Caco-2 (cell line): ENCODE data around the gene PRKCSH. TPM values are rescaled to one million over a fixed set of nuclear protein-coding genes. Genes with fewer than 3 reads are reported as not detected.
"Not testable (repeated sequence)": the region's sequence is repeated elsewhere in the genome, so short reads cannot be mapped to it uniquely, and the experiment has no call there.

ENCODE experiments used
- BruUV-seq: library from RNA; stranded (reverse); fragments of 400-500 nt; replicated peaks from 2 replicates; lab custom pipeline; 2021; lab: Mats Ljungman, UMichigan
- CTCF ChIA-PET: fragments of 300-600 bp; sonication (Branson Sonifier 250); formaldehyde crosslinking; loops from one replicate; lab custom pipeline; 2022; ENCODE audit warnings: antibody characterized with exemption; lab: Charles Lee
- POLR2A ChIA-PET: fragments of 300-600 bp; sonication (Branson Sonifier 250); formaldehyde crosslinking; loops from one replicate; lab custom pipeline; 2022; ENCODE audit warnings: antibody characterized with exemption; lab: Charles Lee
- DNase-seq, 2 experiments: peaks; one replicate each; pipeline versions ENCODE4 v3.0.0 to v3.0.0-alpha.2; 2020 to 2022
- H3K27me3 ChIP-seq: replicated peaks from 2 replicates; pipeline ENCODE4 v1.6.0; 2011; ENCODE audit warnings: low read length; ENCODE audit not compliant: control insufficient read depth, insufficient read depth
- H3K36me3 ChIP-seq: 2 replicates; pipeline ENCODE4 v1.5.1; 2011; ENCODE audit warnings: low read length; ENCODE audit not compliant: control insufficient read depth, insufficient read depth
- H3K4me1 ChIP-seq: fragments of 250-450 bp; sonication (Bioruptor Pico); 2 replicates; pipeline ENCODE4 v1.5.1; 2020; ENCODE audit warnings: mild to moderate bottlenecking
- H3K4me3 ChIP-seq: 2 replicates; pipeline ENCODE4 v1.5.1; 2011; ENCODE audit warnings: low read depth, mild to moderate bottlenecking, control low read depth, low read length
- H3K9me3 ChIP-seq: fragments of 250-450 bp; sonication (Bioruptor Pico); 2 replicates; pipeline ENCODE4 v1.5.1; 2020; ENCODE audit warnings: mild to moderate bottlenecking, moderate library complexity
- H3K27ac Mint-ChIP-seq: one replicate; pipeline ENCODE4 v1.8.0; 2022; ENCODE audit warnings: mixed read lengths; ENCODE audit not compliant: unreplicated experiment
- H3K27me3 Mint-ChIP-seq: one replicate; pipeline ENCODE4 v1.8.0; 2022; ENCODE audit warnings: mixed read lengths; ENCODE audit not compliant: insufficient read depth, unreplicated experiment
- H3K36me3 Mint-ChIP-seq: one replicate; pipeline ENCODE4 v1.8.0; 2022; ENCODE audit warnings: mild to moderate bottlenecking, mixed read lengths; ENCODE audit not compliant: insufficient read depth, unreplicated experiment
- H3K4me1 Mint-ChIP-seq: one replicate; pipeline ENCODE4 v1.8.0; 2022; ENCODE audit warnings: low read depth, mixed read lengths; ENCODE audit not compliant: unreplicated experiment
- H3K4me3 Mint-ChIP-seq: one replicate; pipeline ENCODE4 v1.8.0; 2022; ENCODE audit warnings: mild to moderate bottlenecking, moderate library complexity, mixed read lengths; ENCODE audit not compliant: unreplicated experiment
- H3K9me3 Mint-ChIP-seq: one replicate; pipeline ENCODE4 v1.8.0; 2022; ENCODE audit warnings: mixed read lengths; ENCODE audit not compliant: unreplicated experiment
- intact Hi-C: fragments of 100-400 bp; cut with micrococcal nuclease; formaldehyde crosslinking; loops from one replicate; pipeline ENCODE4 v1.10.0; 2022; ENCODE audit not compliant: unreplicated experiment
- total RNA-seq: library from RNA; stranded (reverse); gene quantifications from 2 replicates; pipeline ENCODE4 v1.2.3, GENCODE V29; 2022
- TF ChIP-seq, protein P1 (sequence below), 2 experiments: fragments of 200-600 bp in 1 of 2; IDR thresholded peaks; 1 replicate in 1 of 2; 2 replicates in 1 of 2; pipeline versions ENCODE4 v1.5.1 to v1.8.0; 2011 to 2022; ENCODE audit warnings: antibody characterized with exemption in 1 of 2, control low read depth in 1 of 2, inconsistent platforms in 1 of 2, low read depth in 1 of 2, low read length in 1 of 2, mild to moderate bottlenecking in 1 of 2, moderate library complexity in 1 of 2; ENCODE audit not compliant: insufficient read depth in 1 of 2, severe bottlenecking in 1 of 2, unreplicated experiment in 1 of 2

Gene PRKCSH
- total RNA-seq, 1 experiment from 2014 or later, result 456 TPM

DNA sequence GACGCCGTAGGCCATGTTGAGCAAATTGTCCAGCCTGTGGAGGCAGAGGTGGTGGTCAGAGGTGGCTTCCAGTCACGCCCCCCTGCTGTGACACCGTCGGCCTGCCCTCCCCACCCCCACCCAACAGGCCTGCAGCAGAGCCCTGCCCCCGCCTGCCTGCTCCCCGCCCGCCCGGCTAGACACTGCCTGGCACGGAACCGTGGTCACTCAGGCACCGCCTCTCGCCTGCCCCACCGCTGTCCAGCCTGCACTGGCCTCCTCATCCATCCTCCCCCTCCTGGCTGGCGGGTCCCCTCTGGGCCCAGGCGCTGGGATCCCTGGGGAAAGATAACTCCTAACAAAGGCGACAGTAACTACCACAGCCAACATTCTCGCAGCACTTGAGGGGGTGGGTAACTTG lies 21.7 kb downstream of the PRKCSH start:
- Histone ChIP-seq H3K4me3 (no peak overlapping the region), H3K36me3 (no peaks in the 10 kb centered on the region), H3K9me3 (no peaks in the 10 kb centered on the region), H3K4me1 (no peaks in the 10 kb centered on the region), H3K27me3 (no peaks in the 10 kb centered on the region)
- no TSS peak for BruUV-seq
- Mint-ChIP-seq H3K4me3 (no peak overlapping the region), H3K27ac (no peak overlapping the region), H3K36me3 (peaks cover 5% of the 10 kb centered on the region), H3K9me3 (no peaks in the 10 kb centered on the region), H3K27me3 (no peaks in the 10 kb centered on the region), H3K4me1 (no peaks in the 10 kb centered on the region)
- no peak for DNase-seq
- CTCF ChIA-PET, result no interaction called here
- TF ChIP-seq, protein P1, sequence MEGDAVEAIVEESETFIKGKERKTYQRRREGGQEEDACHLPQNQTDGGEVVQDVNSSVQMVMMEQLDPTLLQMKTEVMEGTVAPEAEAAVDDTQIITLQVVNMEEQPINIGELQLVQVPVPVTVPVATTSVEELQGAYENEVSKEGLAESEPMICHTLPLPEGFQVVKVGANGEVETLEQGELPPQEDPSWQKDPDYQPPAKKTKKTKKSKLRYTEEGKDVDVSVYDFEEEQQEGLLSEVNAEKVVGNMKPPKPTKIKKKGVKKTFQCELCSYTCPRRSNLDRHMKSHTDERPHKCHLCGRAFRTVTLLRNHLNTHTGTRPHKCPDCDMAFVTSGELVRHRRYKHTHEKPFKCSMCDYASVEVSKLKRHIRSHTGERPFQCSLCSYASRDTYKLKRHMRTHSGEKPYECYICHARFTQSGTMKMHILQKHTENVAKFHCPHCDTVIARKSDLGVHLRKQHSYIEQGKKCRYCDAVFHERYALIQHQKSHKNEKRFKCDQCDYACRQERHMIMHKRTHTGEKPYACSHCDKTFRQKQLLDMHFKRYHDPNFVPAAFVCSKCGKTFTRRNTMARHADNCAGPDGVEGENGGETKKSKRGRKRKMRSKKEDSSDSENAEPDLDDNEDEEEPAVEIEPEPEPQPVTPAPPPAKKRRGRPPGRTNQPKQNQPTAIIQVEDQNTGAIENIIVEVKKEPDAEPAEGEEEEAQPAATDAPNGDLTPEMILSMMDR (IDR thresholded peaks at IDR 0.05; ENCODE audit: insufficient read depth in 1 of 2, low read depth in 1 of 2, low read length in 1 of 2, severe bottlenecking in 1 of 2, unreplicated experiment in 1 of 2), result no peak
- POLR2A ChIA-PET, result no interaction called here
- intact Hi-C loops, result no loop called here

DNA sequence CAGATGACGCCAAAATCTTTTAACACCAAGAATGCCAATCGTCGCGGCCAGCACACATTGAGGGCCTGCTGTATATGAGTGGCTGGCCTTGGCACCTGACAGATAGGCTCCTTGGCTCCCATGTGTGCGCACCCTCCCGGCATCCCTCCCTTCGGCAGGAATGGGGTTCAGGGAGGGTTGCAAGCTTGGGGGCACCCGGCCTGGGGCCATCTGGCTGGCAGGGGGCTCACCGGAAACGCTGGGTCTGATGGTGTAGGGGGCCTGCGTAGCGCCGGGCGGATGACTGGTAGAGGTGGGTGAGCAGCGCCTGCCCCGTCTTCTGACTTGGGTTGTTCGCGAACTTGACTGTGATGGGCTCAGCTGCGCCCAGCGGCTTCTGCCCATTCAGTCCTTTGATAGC lies 22.4 kb downstream of the PRKCSH start:
- Mint-ChIP-seq H3K4me3 (no peak overlapping the region), H3K27ac (no peak overlapping the region), H3K4me1 (no peaks in the 10 kb centered on the region), H3K27me3 (no peaks in the 10 kb centered on the region), H3K9me3 (no peaks in the 10 kb centered on the region), H3K36me3 (peaks cover 5% of the 10 kb centered on the region)
- CTCF ChIA-PET, result no interaction called here
- POLR2A ChIA-PET, result no interaction called here
- H3K4me1 ChIP-seq, result no peaks in the 10 kb centered on the region
- intact Hi-C loops, result no loop called here
- TF ChIP-seq, protein P1 (IDR thresholded peaks at IDR 0.05; ENCODE audit: insufficient read depth in 1 of 2, low read depth in 1 of 2, low read length in 1 of 2, severe bottlenecking in 1 of 2, unreplicated experiment in 1 of 2), result no peak
- H3K9me3 ChIP-seq, result no peaks in the 10 kb centered on the region
- DNase-seq, result no peak
- no peaks in the 10 kb centered on the region for H3K27me3 ChIP-seq
- H3K4me3 ChIP-seq, result no peak overlapping the region
- no peaks in the 10 kb centered on the region for H3K36me3 ChIP-seq
- BruUV-seq, result no TSS peak

DNA sequence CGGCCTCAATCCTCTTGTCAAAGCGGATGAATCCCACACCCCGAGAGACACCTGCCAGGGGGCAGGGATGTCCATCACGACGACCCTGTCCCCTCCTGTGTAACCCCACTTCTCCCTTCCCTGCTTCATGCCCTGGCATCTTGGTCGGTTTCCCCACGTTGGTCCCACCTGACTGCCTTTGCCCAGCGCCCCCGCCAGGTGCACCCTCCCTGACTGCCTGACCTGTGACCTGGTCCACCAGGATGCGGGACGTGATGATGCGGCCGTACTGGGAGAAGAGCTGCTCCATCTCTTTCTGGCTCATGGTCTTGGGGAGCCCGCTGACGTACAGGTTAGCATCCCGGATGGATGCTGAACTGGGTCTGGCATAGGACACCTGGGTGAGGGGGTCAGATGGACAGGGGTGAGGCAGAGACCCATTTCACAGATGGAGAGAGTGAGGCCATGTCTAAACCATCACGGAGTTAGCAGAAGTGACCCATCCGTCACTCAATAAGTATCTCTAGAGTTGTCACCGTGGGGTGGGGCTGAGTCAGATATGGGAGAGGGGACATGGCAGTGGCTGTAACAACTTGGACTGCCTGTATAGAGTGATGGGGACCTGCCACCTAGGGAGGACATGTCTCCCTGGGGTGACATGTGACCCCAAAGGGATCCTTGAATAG lies 22.9 kb downstream of the PRKCSH start:
- H3K4me3 ChIP-seq, result no peak overlapping the region
- no peaks in the 10 kb centered on the region for H3K9me3 Mint-ChIP-seq
- no peaks in the 10 kb centered on the region for H3K4me1 ChIP-seq
- H3K27me3 ChIP-seq, result no peaks in the 10 kb centered on the region
- H3K36me3 Mint-ChIP-seq, result peaks cover 2% of the 10 kb centered on the region
- H3K36me3 ChIP-seq, result no peaks in the 10 kb centered on the region
- TF ChIP-seq, protein P1 (IDR thresholded peaks at IDR 0.05; ENCODE audit: insufficient read depth in 1 of 2, low read depth in 1 of 2, low read length in 1 of 2, severe bottlenecking in 1 of 2, unreplicated experiment in 1 of 2), result no peak
- no peaks in the 10 kb centered on the region for H3K4me1 Mint-ChIP-seq
- H3K27ac Mint-ChIP-seq, result no peak overlapping the region
- POLR2A ChIA-PET, result no interaction called here
- no TSS peak for BruUV-seq
- H3K9me3 ChIP-seq, result no peaks in the 10 kb centered on the region
- intact Hi-C loops, result no loop called here
- CTCF ChIA-PET, result interaction anchor here (0.8 to 1.7 kb wide), 2 partner anchors 24 to 77 kb away, joined by 3 to 4 read pairs; no protein-coding TSS in a partner anchor
- no peak for DNase-seq
- no peaks in the 10 kb centered on the region for H3K27me3 Mint-ChIP-seq
- H3K4me3 Mint-ChIP-seq, result no peak overlapping the region

DNA sequence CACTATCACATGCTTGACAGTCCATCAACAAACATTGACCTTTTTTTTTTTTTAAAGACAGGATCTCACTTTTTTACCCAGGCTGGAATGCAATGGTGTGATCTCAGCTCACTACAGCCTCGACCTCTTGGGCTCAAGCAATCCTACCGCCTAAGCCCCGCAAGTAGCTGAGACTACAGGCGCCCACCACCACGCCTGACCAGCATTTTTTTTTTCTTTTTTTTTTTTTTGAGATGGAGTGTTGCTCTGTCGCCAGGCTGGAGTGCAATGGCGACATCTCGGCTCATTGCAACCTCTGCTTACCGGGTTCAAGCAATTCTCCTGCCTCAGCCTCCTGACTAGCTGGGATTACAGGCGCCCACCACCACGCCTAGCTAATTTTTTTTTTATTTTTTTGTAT lies 23.5 kb downstream of the PRKCSH start:
- H3K27ac Mint-ChIP-seq, H3K36me3 Mint-ChIP-seq, H3K27me3 Mint-ChIP-seq, H3K4me1 Mint-ChIP-seq, H3K4me1 ChIP-seq, H3K9me3 Mint-ChIP-seq, intact Hi-C loops, H3K36me3 ChIP-seq, H3K4me3 Mint-ChIP-seq, H3K4me3 ChIP-seq, H3K9me3 ChIP-seq, BruUV-seq, H3K27me3 ChIP-seq, DNase-seq: not testable (repeated sequence)
- ChIA-PET POLR2A (interaction anchor here (0.6 kb wide), 1 partner anchor 19 kb away, joined by 4 read pairs; no protein-coding TSS in a partner anchor), CTCF (interaction anchor here (0.8 to 1.7 kb wide), 2 partner anchors 24 to 78 kb away, joined by 3 to 4 read pairs; no protein-coding TSS in a partner anchor)
